Activated CD8-positive, alpha-beta memory T cell treated with anti-CD3 and anti-CD28 coated beads, Interleukin-2, amount 50 U/mL, for 1 hour (primary cell): ENCODE data around the gene EMC10.
"Not testable (repeated sequence)": the region's sequence is repeated elsewhere in the genome, so short reads cannot be mapped to it uniquely, and the experiment has no call there.

ENCODE experiments used
- DNase-seq: peaks from one replicate; pipeline ENCODE4 v3.0.0-alpha.2; 2020; ENCODE audit errors: extremely low read depth

The EMC10 gene

DNA sequence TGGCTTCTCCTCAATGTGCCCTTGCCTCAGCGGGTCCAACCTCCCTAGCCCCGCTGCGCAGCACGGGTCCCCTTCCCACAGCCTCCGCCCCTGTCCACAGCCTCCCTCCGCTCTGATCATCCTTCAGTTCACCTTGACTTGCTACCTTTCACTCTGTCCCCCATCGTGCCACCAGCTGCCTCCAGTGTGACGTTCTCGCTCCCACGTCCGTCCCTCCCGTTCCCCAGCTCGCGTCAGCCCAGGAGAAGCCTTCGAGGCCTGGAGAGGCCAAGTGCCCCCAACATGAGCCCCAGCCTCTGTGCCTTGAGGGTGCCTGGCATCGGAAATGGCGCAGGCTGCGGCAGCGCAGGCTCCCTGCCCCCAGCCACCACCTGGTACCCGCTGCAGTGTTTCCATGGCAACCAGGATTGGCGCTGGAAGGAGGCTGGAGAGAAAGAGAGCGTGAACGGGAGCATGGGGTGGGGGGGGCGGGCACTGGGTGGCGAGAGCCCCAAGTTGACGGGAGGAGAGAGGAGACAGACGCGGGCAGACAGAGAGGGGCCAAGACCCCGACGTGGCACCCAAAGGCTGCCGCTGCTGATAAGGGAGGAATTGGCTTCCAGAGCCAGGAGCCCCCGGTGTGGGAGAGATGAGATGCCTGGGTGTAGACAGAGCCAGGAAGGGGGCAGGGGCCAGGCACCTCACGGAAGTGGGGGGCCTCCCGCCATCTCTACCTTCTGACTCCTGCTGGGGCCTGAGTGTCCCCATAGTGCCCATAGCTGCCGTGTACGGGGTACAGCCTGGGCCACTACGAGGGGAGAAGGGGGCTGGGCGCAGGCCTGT is 38.2 kb downstream of the EMC10 start:
- DNase-seq, result no peak

DNA sequence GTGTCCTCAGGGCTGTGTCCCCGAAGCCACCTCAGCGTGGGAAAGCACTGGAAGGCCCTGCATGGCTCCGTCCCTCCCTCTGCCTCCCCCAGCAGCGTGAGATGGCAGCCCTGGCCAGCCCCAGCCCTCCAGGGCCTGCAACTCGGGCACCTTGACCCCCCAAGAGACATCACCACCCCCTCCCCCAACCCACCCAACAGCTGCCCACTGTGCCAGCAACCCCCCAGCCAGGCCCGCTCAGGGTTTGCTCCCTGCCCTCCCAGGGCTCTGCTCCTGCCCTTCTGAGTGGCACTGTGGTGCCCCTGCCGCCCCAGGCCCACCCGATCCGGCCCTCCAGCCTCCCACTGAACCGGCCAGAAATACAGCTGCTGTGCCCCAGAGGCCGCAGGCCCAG is 38.9 kb downstream of the EMC10 start:
- no peak for DNase-seq

DNA sequence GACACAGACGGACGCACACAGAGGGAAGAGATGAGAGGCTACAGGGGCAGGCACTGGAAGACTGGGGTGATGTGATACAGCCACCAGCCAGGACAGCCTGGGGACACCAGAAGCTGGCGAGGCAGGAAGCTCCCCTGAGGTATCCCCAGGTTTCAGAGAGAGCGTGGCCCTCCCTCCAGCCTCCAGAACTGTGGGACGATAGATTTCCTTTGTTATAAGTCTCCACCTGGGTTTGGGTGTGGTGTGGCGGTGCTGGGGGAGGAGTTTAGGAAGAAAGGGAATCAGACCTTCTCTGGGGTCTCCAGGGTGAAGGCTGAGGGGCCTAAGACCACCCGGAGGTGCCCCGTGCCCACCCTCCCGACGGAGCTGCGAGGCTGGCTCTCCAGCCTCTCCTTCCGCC is 40.1 kb downstream of the EMC10 start:
- DNase-seq, result no peak

DNA sequence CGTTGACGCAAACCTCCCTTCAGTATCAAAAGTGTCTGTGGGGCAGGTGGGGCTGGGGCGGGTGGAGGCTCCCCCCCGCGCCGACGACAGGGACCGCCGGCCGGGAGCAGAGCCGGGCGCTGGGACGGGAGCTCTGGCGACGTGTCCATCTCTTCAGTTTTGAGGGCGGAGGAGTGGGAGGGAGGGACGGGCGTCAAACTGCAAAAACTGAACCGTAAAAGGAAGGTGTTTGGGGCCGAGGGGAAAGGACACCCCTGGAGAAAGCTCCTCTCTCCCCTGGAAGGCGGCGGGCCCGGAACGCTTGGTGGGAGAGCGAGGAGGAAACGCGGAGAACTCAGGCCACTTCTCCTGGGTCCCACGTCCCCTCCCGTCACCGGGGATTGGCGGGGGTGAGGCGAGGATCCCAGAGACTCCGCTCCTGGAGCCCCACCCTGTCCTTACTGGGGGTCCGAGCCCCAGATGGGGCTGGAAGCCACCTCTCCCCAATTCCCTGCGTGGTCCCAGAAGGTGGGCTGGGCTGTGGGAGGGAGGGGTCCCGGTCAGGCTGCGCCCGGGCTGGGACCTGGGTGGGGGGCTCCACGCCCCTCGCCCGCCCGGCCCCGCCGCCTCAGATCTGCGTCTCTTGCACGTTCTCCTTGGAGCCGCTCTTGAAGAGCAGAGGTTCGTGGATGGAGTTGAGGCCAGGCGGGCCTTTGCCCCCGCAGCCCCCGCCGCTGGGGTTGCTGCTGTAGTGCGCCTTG is 40.8 kb downstream of the EMC10 start:
- no peak for DNase-seq

DNA sequence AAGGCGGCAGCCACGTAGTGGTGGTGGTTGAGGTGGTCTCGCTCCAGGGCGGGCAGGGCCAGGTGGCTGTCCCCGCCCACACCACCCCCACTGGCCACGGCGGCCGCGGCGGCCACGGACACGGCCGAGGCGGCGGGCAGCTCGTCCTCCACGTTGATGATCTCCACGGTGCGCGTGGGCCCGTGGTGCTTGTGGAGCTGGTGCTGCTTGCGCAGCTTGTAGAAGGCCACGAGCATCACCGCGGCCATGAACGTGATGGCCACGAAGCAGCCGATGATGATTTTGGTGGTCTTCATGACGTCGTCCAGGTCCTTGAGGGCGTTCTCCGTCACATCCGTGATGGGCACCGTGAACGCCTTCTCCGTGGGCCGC is 41.4 kb downstream of the EMC10 start:
- DNase-seq, result no peak

DNA sequence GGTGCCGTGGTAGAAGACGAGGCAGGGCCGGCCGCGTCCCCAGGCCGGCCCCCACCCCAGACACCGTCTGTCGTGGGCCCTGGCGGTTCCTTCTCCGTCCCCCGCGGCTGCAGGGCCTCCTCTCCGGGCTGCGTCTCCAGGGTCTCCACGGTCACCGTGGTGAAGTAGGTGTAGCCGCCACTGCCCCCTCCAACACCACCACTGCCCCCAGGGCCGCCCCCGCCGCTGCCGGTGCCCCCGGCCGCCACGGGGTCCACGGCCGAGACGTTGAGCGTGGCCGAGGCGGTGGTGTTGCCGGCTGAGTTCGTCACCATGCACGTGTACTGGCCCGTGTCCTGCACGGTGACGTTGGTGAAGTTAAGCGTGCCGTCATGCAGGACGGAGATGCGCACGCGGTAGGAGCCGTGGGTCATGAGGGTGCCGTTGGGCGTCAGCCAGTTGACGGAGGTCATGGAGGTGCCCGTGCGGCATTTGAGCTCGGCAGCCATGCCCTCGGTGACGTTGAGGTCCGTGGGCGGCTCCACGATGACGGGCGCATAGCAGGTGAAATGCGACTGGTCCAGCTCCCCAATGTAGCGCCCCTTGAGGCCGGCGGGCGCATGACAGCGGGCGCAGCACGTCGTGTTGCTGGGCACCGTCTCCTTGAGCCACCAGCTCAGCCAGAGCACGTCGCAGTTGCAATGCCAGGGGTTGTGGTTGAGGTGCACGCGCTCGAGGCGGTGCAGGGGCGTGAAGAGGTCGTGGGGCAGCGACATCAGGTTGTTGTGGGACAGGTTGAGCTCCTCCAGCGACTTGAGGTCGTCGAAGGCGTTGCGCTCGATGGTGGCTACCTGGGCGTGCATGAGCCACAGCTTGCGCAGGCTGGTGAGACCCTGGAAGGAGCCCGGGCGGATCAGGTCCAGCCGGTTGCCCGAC is 42.0 kb downstream of the EMC10 start:
- no peak for DNase-seq

DNA sequence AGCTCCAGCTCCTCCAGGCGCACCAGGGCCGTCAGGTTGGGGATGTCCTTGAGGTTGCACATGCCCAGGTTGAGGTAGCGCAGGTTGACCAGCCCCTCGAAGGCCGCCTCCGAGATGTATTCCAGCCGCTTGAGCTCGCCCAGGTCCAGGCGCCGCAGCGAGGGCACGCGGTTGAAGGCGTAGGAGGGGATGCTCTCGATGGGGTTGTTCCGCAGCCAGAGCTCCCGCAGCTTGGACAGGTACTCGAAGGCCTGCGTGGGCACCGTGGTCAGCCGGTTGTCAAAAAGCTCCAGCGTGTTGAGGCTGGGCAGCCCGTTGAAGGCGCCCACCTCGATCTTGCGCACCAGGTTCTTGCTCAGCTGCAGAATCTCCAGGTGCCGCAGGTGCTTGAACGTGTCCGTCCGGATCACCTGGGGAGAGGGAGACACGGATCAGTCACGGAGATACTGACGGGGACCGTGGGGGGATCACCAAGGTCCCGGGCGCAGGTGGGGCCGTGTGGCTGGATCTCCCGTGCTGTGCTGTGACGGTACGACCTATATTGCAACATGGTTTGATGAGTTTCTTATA is 42.8 kb downstream of the EMC10 start:
- no peak for DNase-seq

DNA sequence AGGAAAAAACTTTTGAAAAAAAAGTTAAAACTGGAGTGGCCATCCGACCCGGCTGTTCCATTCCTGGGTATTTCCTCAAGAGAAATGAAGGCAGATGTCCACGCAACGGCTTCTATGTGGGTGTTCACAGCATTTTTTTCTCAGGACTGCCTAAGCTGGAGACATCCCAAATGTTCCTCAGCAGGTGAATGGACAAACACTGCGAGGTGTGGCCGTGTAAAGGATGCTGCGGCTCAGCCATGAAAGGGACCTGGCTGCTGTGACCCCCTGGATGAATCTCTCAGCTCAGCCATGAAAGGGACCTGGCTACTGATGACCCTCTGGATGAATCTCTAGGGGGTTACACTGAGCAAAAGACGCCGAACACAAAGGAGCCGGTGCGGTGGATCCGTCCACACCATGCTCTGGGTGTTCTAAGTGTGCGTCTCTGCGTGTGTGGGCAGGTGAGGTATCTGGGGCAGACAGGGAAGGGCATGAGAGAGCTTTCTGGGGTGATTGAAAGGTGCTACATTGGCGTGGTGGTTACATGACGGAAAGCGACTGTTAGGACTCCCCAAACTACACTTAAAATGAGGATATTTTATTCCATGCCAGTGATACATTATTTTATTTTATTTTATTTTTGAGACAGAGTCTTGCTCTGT is 44.6 kb downstream of the EMC10 start:
- no peak for DNase-seq

DNA sequence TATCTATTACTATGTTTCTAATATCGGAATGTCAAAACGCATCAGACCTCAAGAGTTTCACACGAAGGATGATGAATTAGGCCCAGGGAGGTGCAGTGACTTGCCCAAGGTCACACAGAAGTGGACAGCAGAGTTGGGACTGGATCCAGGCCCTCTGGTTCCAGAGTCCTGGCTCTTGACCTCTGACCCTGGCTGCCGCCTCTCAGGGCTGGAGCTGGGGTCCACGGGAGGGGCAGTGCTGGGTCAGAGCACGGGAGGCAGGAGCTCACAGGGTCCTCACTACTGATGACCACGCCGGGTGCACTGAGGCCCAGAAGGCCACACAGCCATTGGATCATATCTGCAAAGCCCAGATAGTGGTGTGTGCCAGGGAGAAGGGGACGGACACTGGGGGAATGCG is 46.6 kb downstream of the EMC10 start:
- DNase-seq, result no peak

DNA sequence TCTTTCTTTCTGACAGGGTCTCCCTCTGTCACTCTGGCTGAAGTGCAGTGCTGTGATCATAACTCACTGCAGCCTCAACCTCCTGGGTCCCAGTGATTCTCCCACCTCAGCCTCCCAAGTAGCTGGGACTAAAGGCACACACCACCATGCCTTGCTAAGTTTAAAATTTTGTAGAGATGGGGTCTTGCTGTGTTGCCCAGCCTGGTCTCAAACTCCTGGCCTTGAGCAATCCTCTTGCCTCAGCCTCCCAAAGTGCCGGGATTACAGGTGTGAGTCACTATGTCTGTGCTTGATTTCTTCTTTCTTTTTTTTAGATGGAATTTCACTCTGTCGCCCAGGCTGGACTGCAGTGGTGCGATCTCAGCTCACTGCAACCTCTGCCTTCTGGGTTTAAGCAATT is 51.7 kb downstream of the EMC10 start:
- not testable (repeated sequence) for DNase-seq

DNA sequence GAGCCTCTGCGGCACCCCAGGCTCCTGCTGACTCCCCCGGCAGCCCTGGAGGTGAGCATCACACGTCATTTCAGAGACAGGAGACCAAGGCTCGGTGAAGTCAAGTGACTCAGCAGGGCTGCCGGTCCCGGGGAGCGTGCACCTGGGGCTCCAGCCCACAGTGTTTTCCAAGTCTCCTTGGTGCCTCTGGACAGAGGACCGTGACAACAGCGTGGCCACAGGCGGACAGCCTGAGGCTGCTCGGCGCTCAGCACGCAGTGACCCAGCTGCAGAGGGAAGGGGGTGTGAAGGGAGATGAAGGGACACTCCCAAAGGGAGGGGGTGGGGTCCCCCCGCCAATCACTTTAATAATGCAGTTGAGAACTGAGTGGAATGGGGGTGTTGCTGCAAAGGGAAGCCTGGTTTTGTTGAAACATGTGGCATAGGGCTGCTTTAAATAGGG is 54.9 kb downstream of the EMC10 start:
- DNase-seq, result no peak

DNA sequence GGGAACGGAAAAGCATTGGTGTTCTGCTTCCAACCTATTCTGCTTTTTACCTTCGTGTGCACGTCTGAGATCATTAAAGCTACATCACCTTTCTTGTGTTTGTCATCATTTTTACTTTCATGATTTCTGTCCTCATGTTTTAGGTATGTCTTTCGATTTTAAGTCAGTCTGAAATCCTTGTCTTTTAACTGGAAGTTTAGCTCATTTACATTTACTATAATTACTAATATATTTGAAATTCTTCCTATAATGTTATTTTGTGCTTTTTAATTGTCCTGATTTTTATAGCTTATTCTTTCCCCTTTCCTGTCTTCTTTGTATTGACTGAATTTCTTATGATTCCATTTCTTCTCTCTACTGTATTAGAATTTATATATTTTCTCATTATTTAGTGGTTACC is 56.6 kb downstream of the EMC10 start:
- no peak for DNase-seq

DNA sequence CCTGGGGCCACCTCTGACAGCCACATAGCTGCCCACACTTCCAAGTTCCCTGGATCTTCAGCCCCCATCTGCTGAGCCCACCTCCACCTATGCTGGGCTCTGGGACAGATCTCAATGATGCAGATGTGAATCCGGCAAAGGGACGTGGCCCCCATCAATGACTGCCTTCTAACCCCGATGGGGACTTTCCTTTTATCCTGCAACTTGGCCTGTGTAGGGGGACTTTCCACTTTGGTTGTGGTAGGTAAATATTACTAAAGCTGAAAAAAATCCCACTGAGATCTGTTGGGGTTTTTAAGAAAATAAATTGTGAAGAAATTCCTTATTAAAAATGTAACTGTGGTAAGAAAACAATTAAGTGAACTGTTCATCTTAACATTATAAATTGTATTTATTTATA is 58.2 kb downstream of the EMC10 start:
- no peak for DNase-seq

DNA sequence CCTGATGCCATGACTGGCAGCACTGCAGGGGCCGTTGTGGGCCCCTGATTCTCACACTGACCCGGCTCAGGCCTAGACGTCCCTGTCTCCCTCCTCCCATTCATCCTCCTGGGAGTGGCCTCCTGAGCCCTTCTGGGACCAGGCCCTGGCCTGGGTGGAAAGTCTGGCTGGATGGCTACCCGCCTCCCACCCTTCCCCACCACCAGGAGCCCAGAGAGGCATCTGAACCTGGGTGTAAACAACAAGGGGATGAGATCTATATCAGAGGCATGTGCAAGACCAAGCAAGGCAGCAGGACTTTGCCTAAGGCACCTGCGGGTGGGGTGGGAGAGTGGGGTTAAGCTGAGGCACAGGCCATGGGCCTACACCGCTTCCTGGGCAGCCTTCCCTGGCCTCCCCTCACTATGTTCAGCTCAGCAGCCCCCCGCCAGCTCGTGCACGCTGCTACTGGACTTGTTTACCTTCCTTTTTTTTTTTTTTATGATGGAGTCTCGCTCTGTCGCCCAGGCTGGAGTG is 59.4 kb downstream of the EMC10 start:
- DNase-seq, result no peak

DNA sequence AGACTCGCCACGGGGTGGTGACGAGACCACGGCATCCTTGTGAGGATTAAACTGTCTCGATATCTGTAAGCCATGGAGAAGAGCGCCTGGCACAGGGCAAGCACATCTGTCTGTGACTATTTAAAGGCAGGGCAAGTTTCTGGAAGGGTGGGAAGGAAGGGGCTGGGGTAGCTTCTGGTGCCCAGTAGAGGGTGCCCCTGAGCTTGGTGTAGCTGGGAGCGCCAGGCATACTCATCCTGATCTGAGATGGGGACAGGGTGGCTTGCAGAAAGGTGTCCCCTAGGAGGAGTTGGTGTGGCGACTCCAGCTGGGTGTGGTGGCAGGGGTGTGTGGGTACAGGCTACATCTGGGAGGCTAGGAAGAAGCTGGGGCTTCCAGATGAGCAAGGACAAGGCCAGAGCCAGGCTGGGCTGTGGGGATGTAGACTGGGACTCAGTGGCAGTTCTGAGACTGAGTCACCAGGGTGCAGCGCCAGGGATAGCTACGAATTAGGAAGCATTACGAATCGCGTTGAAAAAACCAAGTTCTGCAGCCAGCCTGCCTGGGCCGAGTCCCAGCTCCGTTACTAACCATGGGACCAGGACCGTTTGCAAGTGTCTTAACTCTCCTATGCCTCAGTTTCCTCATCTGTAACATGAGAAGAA is 60.5 kb downstream of the EMC10 start:
- DNase-seq, result no peak

DNA sequence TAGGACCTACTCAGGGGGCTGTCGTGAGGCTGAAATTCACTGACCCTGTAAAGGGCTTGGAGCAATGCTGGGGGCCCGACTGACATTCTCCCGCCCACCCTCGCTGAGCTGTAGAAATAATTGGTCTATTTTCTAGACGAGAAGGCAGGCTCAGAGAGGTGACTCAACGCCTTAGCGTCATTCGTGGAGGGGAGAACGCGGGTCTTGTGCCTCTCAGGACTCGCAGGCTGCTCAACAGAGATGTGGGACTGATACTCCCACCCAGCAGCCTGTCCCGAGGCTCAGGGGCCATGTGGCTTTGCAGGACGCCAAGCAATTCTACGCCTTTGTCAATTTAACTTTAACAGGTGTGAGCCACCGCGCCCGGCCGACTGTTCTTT is 61.0 kb downstream of the EMC10 start:
- no peak for DNase-seq

DNA sequence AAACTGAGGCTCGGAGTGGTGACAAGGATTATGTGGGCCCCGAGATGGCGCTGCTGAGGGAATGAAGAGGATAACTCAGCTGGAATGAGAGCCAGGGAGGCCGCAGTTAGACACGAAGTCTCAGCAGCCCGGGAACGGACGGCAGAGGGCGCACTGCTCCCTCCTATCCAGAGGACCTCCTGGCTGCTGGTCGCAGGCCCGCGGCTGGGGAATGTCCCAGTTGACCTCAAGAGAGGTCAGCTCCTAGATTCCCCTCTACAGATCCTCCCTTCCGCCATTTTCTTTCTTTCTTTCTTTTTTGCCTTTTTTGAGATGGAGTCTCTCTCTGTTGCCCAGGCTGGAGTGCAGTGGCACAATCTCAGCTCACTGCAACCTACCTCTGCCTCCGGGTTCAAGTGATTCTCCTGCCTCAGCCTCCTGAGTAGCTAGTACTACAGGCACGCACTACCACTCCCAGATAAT is 61.5 kb downstream of the EMC10 start:
- no peak for DNase-seq
